H9 (cell line): ENCODE data around the gene SMIM14. TPM values are rescaled to one million over a fixed set of nuclear protein-coding genes. Genes with fewer than 3 reads are reported as not detected.
"Not testable (repeated sequence)": the region's sequence is repeated elsewhere in the genome, so short reads cannot be mapped to it uniquely, and the experiment has no call there.

ENCODE experiments used
- DNase-seq: peaks from one replicate; pipeline ENCODE4 v3.0.0-alpha.2; 2017
- H2AFZ ChIP-seq: one replicate; pipeline ENCODE4 v1.6.1; 2013; ENCODE audit warnings: mild to moderate bottlenecking, low read length, control low read depth, moderate library complexity
- H2AK5ac ChIP-seq: 2 replicates; pipeline ENCODE4 v1.6.1; 2013; ENCODE audit warnings: low read length, control low read depth, mixed read lengths; ENCODE audit not compliant: insufficient read length
- H2BK120ac ChIP-seq: one replicate; pipeline ENCODE4 v1.6.1; 2013; ENCODE audit warnings: low read depth, mild to moderate bottlenecking, low read length, control low read depth, inconsistent platforms; ENCODE audit not compliant: poor library complexity, severe bottlenecking
- H2BK12ac ChIP-seq: 2 replicates; pipeline ENCODE4 v1.6.1; 2013; ENCODE audit warnings: low read length, control low read depth, mixed read lengths, low read depth; ENCODE audit not compliant: insufficient read length
- H2BK15ac ChIP-seq: 2 replicates; pipeline ENCODE4 v1.6.1; 2013; ENCODE audit warnings: low read depth, low read length, control low read depth
- H2BK20ac ChIP-seq: one replicate; pipeline ENCODE4 v1.6.1; 2013; ENCODE audit warnings: low read depth, mild to moderate bottlenecking, low read length, control low read depth, inconsistent platforms; ENCODE audit not compliant: poor library complexity, severe bottlenecking
- H2BK5ac ChIP-seq: 2 replicates; pipeline ENCODE4 v1.6.1; 2013; ENCODE audit warnings: low read length, control low read depth, mixed read lengths; ENCODE audit not compliant: insufficient read length
- H3K14ac ChIP-seq: 2 replicates; pipeline ENCODE4 v1.6.1; 2013; ENCODE audit warnings: low read length, control low read depth; ENCODE audit not compliant: insufficient read depth
- H3K18ac ChIP-seq: 2 replicates; pipeline ENCODE4 v1.6.1; 2013; ENCODE audit warnings: low read depth, mild to moderate bottlenecking, mixed read lengths, low read length, control low read depth; ENCODE audit not compliant: insufficient read length
- H3K23ac ChIP-seq: 2 replicates; pipeline ENCODE4 v1.6.1; 2013; ENCODE audit warnings: low read length, control low read depth, mixed read lengths, low read depth; ENCODE audit not compliant: insufficient read length
- H3K23me2 ChIP-seq: 2 replicates; pipeline ENCODE4 v1.6.1; 2013; ENCODE audit warnings: low read depth, mild to moderate bottlenecking, mixed read lengths, low read length, control low read depth; ENCODE audit not compliant: insufficient read length, poor library complexity, severe bottlenecking
- H3K27ac ChIP-seq: 2 replicates; pipeline ENCODE4 v1.5.1; 2013; ENCODE audit warnings: low read length, control low read depth, mixed read lengths, low read depth; ENCODE audit not compliant: insufficient read length
- H3K27me3 ChIP-seq: 2 replicates; pipeline ENCODE4 v1.6.1; 2013; ENCODE audit warnings: low read length, control low read depth, inconsistent platforms; ENCODE audit not compliant: insufficient read depth
- H3K4ac ChIP-seq: 2 replicates; pipeline ENCODE4 v1.6.1; 2013; ENCODE audit warnings: low read depth, mild to moderate bottlenecking, control low read depth, inconsistent platforms, low read length, moderate library complexity
- H3K4me1 ChIP-seq: 2 replicates; pipeline ENCODE4 v1.6.1; 2013; ENCODE audit warnings: low read length, control low read depth, inconsistent platforms; ENCODE audit not compliant: insufficient read depth
- H3K4me2 ChIP-seq: 2 replicates; pipeline ENCODE4 v1.6.1; 2013; ENCODE audit warnings: low read length, control low read depth, mixed read lengths; ENCODE audit not compliant: insufficient read length, insufficient read depth
- H3K56ac ChIP-seq: 2 replicates; pipeline ENCODE4 v1.6.1; 2013; ENCODE audit warnings: low read depth, mild to moderate bottlenecking, mixed read lengths, low read length, control low read depth; ENCODE audit not compliant: insufficient read length
- H3K79me1 ChIP-seq: 2 replicates; pipeline ENCODE4 v1.6.1; 2013; ENCODE audit warnings: low read depth, mild to moderate bottlenecking, moderate library complexity, low read length, control low read depth, inconsistent platforms; ENCODE audit not compliant: insufficient read depth, poor library complexity, severe bottlenecking
- H3K79me2 ChIP-seq: 2 replicates; pipeline ENCODE4 v1.6.1; 2013; ENCODE audit warnings: low read length, control low read depth, inconsistent platforms; ENCODE audit not compliant: insufficient read depth
- H3K9ac ChIP-seq: 2 replicates; pipeline ENCODE4 v1.6.1; 2013; ENCODE audit warnings: low read length, control low read depth, mixed read lengths; ENCODE audit not compliant: insufficient read length; ENCODE audit errors: extremely low read depth
- H3K9me3 ChIP-seq: one replicate; pipeline ENCODE4 v1.6.1; 2013; ENCODE audit warnings: low read depth, low read length, inconsistent platforms; ENCODE audit not compliant: control insufficient read depth
- H3T11ph ChIP-seq: one replicate; pipeline ENCODE4 v1.6.1; 2013; ENCODE audit warnings: mild to moderate bottlenecking, low read length, control low read depth, inconsistent platforms
- H4K20me1 ChIP-seq: one replicate; pipeline ENCODE4 v1.6.1; 2013; ENCODE audit not compliant: control insufficient read depth, insufficient read length, insufficient read depth
- H4K5ac ChIP-seq: 2 replicates; pipeline ENCODE4 v1.6.1; 2013; ENCODE audit warnings: low read depth, mild to moderate bottlenecking, mixed read lengths, low read length, control low read depth; ENCODE audit not compliant: insufficient read length
- H4K8ac ChIP-seq: replicated peaks from 2 replicates; pipeline ENCODE4 v1.6.1; 2013; ENCODE audit warnings: low read length, control low read depth, mixed read lengths, low read depth; ENCODE audit not compliant: insufficient read length
- H4K91ac ChIP-seq: 2 replicates; pipeline ENCODE4 v1.6.1; 2013; ENCODE audit warnings: low read depth, mild to moderate bottlenecking, moderate library complexity, mixed read lengths, low read length, control low read depth; ENCODE audit not compliant: insufficient read length
- H3K27ac Mint-ChIP-seq, 3 experiments: 2 replicates in 2 of 3; 3 replicates in 1 of 3; pipeline ENCODE4 v1.8.0; 2020 to 2021; ENCODE audit warnings: mixed read lengths in 3 of 3, mild to moderate bottlenecking in 1 of 3, moderate library complexity in 1 of 3
- H3K27me3 Mint-ChIP-seq: 2 replicates; pipeline ENCODE4 v1.8.0; 2021; ENCODE audit warnings: low read depth, mild to moderate bottlenecking, moderate library complexity, mixed read lengths
- H3K36me3 Mint-ChIP-seq, 3 experiments: 2 replicates in 2 of 3; 3 replicates in 1 of 3; pipeline ENCODE4 v1.8.0; 2020 to 2021; ENCODE audit warnings: low read depth in 3 of 3, mixed read lengths in 3 of 3; ENCODE audit not compliant: insufficient read depth in 1 of 3
- H3K4me1 Mint-ChIP-seq, 2 experiments: 2 replicates each; pipeline ENCODE4 v1.8.0; 2020; ENCODE audit warnings: mixed read lengths in 2 of 2
- H3K4me3 Mint-ChIP-seq, 2 experiments: 2 replicates in 1 of 2; 3 replicates in 1 of 2; pipeline ENCODE4 v1.8.0; 2020 to 2021; ENCODE audit warnings: mild to moderate bottlenecking in 2 of 2, mixed read lengths in 2 of 2, moderate library complexity in 1 of 2
- H3K9me3 Mint-ChIP-seq, 2 experiments: 2 replicates in 1 of 2; 3 replicates in 1 of 2; pipeline ENCODE4 v1.8.0; 2020; ENCODE audit warnings: mild to moderate bottlenecking in 2 of 2, mixed read lengths in 2 of 2, moderate library complexity in 1 of 2
- WGBS: extraction: QIAGEN DNeasy Blood & Tissue Kit; methylation state at CpG from one replicate; pipeline ENCODE4 v1.1.7; 2013; ENCODE audit warnings: missing lambda C conversion rate, low lambda C conversion rate, mixed read lengths; ENCODE audit not compliant: insufficient read length; ENCODE audit errors: extremely low coverage; 5-methylcytosine and 5-hydroxymethylcytosine counted together
- total RNA-seq: library from RNA; stranded (reverse); gene quantifications from 2 replicates; pipeline ENCODE4 v1.2.1, GENCODE V29; 2021
- TF ChIP-seq, protein P1 (sequence below): fragments of 200-600 bp; sonication (generic); conservative IDR thresholded peaks from 3 replicates; pipeline ENCODE4 v1.8.0; 2021; ENCODE audit warnings: antibody characterized with exemption, mild to moderate bottlenecking

SMIM14 gene
- total RNA-seq, 1 experiment from 2014 or later, result 19.4 TPM

DNA sequence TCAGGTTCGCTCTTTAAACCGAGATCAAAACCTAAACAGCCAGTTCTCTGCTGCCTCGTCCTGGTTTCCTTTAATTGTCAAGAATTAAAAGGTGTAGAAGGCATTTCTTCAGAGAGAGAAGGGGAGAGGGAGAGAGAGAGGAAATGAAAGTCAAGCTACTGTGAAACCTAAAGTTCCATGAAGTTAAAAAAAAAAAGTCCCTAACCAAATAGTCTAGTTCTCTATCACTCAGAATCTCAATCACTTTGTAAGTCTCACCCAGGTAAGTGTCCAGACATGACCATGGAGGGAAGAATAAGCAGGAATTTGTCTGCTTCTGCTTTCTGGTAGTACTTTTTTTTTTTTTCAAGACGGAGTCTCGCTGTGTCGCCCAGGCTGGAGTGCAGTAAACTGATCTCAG lies 18.8 kb upstream of the SMIM14 start:
- H3K9ac ChIP-seq, result no peak overlapping the region
- H3K18ac ChIP-seq, result no peak overlapping the region
- H3T11ph ChIP-seq, result no peak overlapping the region
- no peak overlapping the region for H3K23ac ChIP-seq
- no peak overlapping the region for H2BK5ac ChIP-seq
- H3K4me2 ChIP-seq, result no peak overlapping the region
- H4K91ac ChIP-seq, result no peak overlapping the region
- no peak for DNase-seq
- WGBS, result no CpG with 5 or more reads among the region's 6 CpGs
- Mint-ChIP-seq H3K27ac (no peak overlapping the region; a peak in 1 of 7 replicates), H3K4me3 (no peak overlapping the region), H3K27me3 (no peaks in the 10 kb centered on the region), H3K4me1 (no peaks in the 10 kb centered on the region), H3K36me3 (peaks cover 0 to 7% (median 0%) of the 10 kb centered on the region in 3 experiments; a peak in 2 of 7 replicates), H3K9me3 (no peaks in the 10 kb centered on the region)
- H3K27ac ChIP-seq, result no peak overlapping the region
- no peak overlapping the region for H2BK120ac ChIP-seq
- H3K14ac ChIP-seq, result no peak overlapping the region
- H2AFZ ChIP-seq, result no peak overlapping the region
- H3K79me2 ChIP-seq, result no peaks in the 10 kb centered on the region
- TF ChIP-seq, protein P1, sequence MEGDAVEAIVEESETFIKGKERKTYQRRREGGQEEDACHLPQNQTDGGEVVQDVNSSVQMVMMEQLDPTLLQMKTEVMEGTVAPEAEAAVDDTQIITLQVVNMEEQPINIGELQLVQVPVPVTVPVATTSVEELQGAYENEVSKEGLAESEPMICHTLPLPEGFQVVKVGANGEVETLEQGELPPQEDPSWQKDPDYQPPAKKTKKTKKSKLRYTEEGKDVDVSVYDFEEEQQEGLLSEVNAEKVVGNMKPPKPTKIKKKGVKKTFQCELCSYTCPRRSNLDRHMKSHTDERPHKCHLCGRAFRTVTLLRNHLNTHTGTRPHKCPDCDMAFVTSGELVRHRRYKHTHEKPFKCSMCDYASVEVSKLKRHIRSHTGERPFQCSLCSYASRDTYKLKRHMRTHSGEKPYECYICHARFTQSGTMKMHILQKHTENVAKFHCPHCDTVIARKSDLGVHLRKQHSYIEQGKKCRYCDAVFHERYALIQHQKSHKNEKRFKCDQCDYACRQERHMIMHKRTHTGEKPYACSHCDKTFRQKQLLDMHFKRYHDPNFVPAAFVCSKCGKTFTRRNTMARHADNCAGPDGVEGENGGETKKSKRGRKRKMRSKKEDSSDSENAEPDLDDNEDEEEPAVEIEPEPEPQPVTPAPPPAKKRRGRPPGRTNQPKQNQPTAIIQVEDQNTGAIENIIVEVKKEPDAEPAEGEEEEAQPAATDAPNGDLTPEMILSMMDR, result no peak
- no peaks in the 10 kb centered on the region for H3K4me1 ChIP-seq
- no peak overlapping the region for H3K56ac ChIP-seq
- no peak overlapping the region for H2BK12ac ChIP-seq
- H2AK5ac ChIP-seq, result no peak overlapping the region
- no peak overlapping the region for H3K4ac ChIP-seq
- H4K5ac ChIP-seq, result no peak overlapping the region
- H3K79me1 ChIP-seq, result no peaks in the 10 kb centered on the region
- H4K20me1 ChIP-seq, result no peaks in the 10 kb centered on the region
- no peak overlapping the region for H2BK15ac ChIP-seq
- no peaks in the 10 kb centered on the region for H3K23me2 ChIP-seq
- no peaks in the 10 kb centered on the region for H3K27me3 ChIP-seq
- H3K9me3 ChIP-seq, result no peaks in the 10 kb centered on the region
- no peak overlapping the region for H4K8ac ChIP-seq
- H2BK20ac ChIP-seq, result no peak overlapping the region

DNA sequence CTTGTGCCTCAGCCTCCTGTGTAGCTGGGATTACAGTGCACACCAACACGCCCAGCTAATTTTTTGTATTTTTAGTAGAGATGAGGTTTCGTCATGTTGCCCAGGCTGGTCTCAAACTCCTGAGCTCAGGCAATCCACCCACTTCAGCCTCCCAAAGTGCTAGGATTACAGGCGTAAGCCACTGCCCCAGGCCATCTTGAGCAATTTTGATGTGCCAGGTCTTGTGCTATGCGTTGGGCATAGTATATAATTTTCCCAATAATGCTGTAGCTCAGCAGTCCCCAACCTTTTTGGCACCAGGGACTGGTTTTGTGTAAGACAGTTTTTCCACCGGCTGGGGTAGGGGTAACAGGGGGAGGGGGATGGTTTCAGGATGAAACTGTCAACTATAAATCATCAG lies 18.0 kb upstream of the SMIM14 start:
- not testable (repeated sequence) for H3K27ac Mint-ChIP-seq, H3K27me3 Mint-ChIP-seq, H2BK12ac ChIP-seq, H3K79me2 ChIP-seq, H3K14ac ChIP-seq, H3K36me3 Mint-ChIP-seq, H3K4me1 ChIP-seq, H3K4ac ChIP-seq, H3K9me3 Mint-ChIP-seq, H2BK5ac ChIP-seq, H2AFZ ChIP-seq, H3K9me3 ChIP-seq, H3K79me1 ChIP-seq, H2BK15ac ChIP-seq, H2BK120ac ChIP-seq, H3T11ph ChIP-seq, H3K27me3 ChIP-seq, H3K4me1 Mint-ChIP-seq, H3K18ac ChIP-seq, H2BK20ac ChIP-seq, H3K56ac ChIP-seq, DNase-seq, H3K23ac ChIP-seq, H4K8ac ChIP-seq, H3K23me2 ChIP-seq, H4K5ac ChIP-seq, H4K91ac ChIP-seq, H4K20me1 ChIP-seq, H3K4me2 ChIP-seq, H3K9ac ChIP-seq, H3K27ac ChIP-seq, H3K4me3 Mint-ChIP-seq, H2AK5ac ChIP-seq
- WGBS, result no CpG with 5 or more reads among the region's 5 CpGs
